Fibroblast of lung (primary cell): ENCODE data around the gene ATP13A1. TPM values are rescaled to one million over a fixed set of nuclear protein-coding genes. Genes with fewer than 3 reads are reported as not detected.
"Not testable (repeated sequence)": the region's sequence is repeated elsewhere in the genome, so short reads cannot be mapped to it uniquely, and the experiment has no call there.

Experiments
- DNase-seq, 2 donors: peaks; one replicate each; pipeline versions ENCODE4 v3.0.0 to v3.0.0-alpha.2; 2010; ENCODE audit warnings: low read depth in 2 of 2
- H2AFZ ChIP-seq: 2 replicates; pipeline ENCODE4 v1.5.1; 2012; ENCODE audit warnings: low read length, control low read depth, inconsistent platforms
- H3K27ac ChIP-seq: 2 replicates; pipeline ENCODE4 v1.5.1; 2011; ENCODE audit warnings: low read length, control low read depth; ENCODE audit not compliant: insufficient read depth
- H3K27me3 ChIP-seq: 2 replicates; pipeline ENCODE4 v1.5.1; 2011; ENCODE audit warnings: mild to moderate bottlenecking, low read length; ENCODE audit not compliant: control insufficient read depth, insufficient read depth
- H3K36me3 ChIP-seq: 2 replicates; pipeline ENCODE4 v1.5.1; 2011; ENCODE audit warnings: low read length; ENCODE audit not compliant: control insufficient read depth, insufficient read depth
- H3K4me1 ChIP-seq: 2 replicates; pipeline ENCODE4 v1.5.1; 2011; ENCODE audit warnings: low read length; ENCODE audit not compliant: control insufficient read depth, insufficient read depth; ENCODE audit errors: extremely low read depth
- H3K4me2 ChIP-seq: 2 replicates; pipeline ENCODE4 v1.5.1; 2011; ENCODE audit warnings: low read length, control low read depth; ENCODE audit not compliant: insufficient read depth; ENCODE audit errors: extremely low read depth
- H3K4me3 ChIP-seq, 4 experiments: fragments of 200-600 bp in 1 of 4; sonication (generic) in 1 of 4; replicated peaks in 1 of 4; 2 replicates each; pipeline ENCODE4 v1.5.1; 2011 to 2016; ENCODE audit warnings: low read length in 4 of 4, low read depth in 3 of 4, mild to moderate bottlenecking in 3 of 4, control low read depth in 2 of 4, inconsistent platforms in 1 of 4, mixed read lengths in 1 of 4; ENCODE audit not compliant: insufficient read depth in 1 of 4; ENCODE audit errors: control extremely low read depth in 1 of 4
- H3K79me2 ChIP-seq: 2 replicates; pipeline ENCODE4 v1.5.1; 2012; ENCODE audit warnings: mild to moderate bottlenecking, low read length, inconsistent platforms; ENCODE audit not compliant: control insufficient read depth, insufficient read depth
- H3K9ac ChIP-seq: 2 replicates; pipeline ENCODE4 v1.5.1; 2011; ENCODE audit warnings: mild to moderate bottlenecking, low read length, control low read depth; ENCODE audit not compliant: insufficient read depth
- H3K9me3 ChIP-seq: 2 replicates; pipeline ENCODE4 v1.5.1; 2012; ENCODE audit warnings: low read depth, low read length; ENCODE audit not compliant: control insufficient read depth, insufficient read depth
- H4K20me1 ChIP-seq: 2 replicates; pipeline ENCODE4 v1.5.1; 2011; ENCODE audit warnings: low read length; ENCODE audit not compliant: control insufficient read depth, insufficient read depth; ENCODE audit errors: extremely low read depth
- CTCF ChIP-seq, 2 donors: IDR thresholded peaks in 1 of 2; conservative IDR thresholded peaks in 1 of 2; 1 replicate in 1 of 2; 2 replicates in 1 of 2; pipeline ENCODE4 v1.5.1; 2011 to 2012; ENCODE audit warnings: low read length in 2 of 2, control low read depth in 1 of 2, inconsistent platforms in 1 of 2, low read depth in 1 of 2, mild to moderate bottlenecking in 1 of 2
- EZH2 ChIP-seq: IDR thresholded peaks from 2 replicates; pipeline ENCODE4 v1.5.1; 2012; ENCODE audit warnings: low read length, control low read depth, mild to moderate bottlenecking; ENCODE audit errors: missing control alignments
- polyA plus RNA-seq, 2 donors: library from polyadenylated mRNA; depleted of rRNA in 1 of 2; stranded (reverse) in 1 of 2; unstranded in 1 of 2; fragments of >200 nt; gene quantifications; 2 replicates each; pipeline ENCODE4 v1.2.1, GENCODE V29; 2011 to 2012; ENCODE audit warnings: missing spikeins in 1 of 2
- total RNA-seq: library from RNA; depleted of rRNA; stranded (reverse); fragments of >200 nt; gene quantifications from 2 replicates; pipeline ENCODE4 v1.2.1, GENCODE V29; 2014

The ATP13A1 gene
- total and polyA plus RNA-seq, 2 donors (not counting 1 experiment from before 2014, with no cell fraction given): 8.5 to 25.4 TPM

GRCh38 chr19:19710506-19710905, 47.0 kb upstream of the ATP13A1 start:
- Histone ChIP-seq H2AFZ (no peak overlapping the region), H3K36me3 (peaks cover 4% of the 10 kb centered on the region), H3K27ac (no peak overlapping the region), H3K9me3 (peaks cover 11% of the 10 kb centered on the region), H3K4me1 (no peaks in the 10 kb centered on the region), H3K27me3 (no peaks in the 10 kb centered on the region), H3K4me2 (no peak overlapping the region), H4K20me1 (no peaks in the 10 kb centered on the region), H3K79me2 (no peaks in the 10 kb centered on the region), H3K9ac (no peak overlapping the region), H3K4me3 (no peak overlapping the region)
- TF ChIP-seq CTCF (conservative IDR thresholded peaks at IDR 0.05 in 1 of 2, IDR thresholded peaks at IDR 0.05 in 1 of 2; ENCODE audit: low read depth in 1 of 2, low read length in 2 of 2): no peak
- no peak for TF ChIP-seq EZH2
- no peak for DNase-seq

- Histone ChIP-seq H3K36me3 (no peaks in the 10 kb centered on the region), H3K4me3 (no peak overlapping the region), H3K9me3 (peaks cover 4% of the 10 kb centered on the region), H3K79me2 (no peaks in the 10 kb centered on the region), H3K27me3 (no peaks in the 10 kb centered on the region), H2AFZ (no peak overlapping the region), H3K4me1 (no peaks in the 10 kb centered on the region), H3K9ac (no peak overlapping the region), H4K20me1 (no peaks in the 10 kb centered on the region), H3K27ac (no peak overlapping the region), H3K4me2 (no peak overlapping the region)
- TF ChIP-seq CTCF (conservative IDR thresholded peaks at IDR 0.05 in 1 of 2, IDR thresholded peaks at IDR 0.05 in 1 of 2; ENCODE audit: low read depth in 1 of 2, low read length in 2 of 2): no peak
- no peak for TF ChIP-seq EZH2
- no peak for DNase-seq
Observed at GRCh38 chr19:19704836-19705235, 41.4 kb upstream of the ATP13A1 start.

- H3K4me1 ChIP-seq, H3K36me3 ChIP-seq, H4K20me1 ChIP-seq, H3K4me2 ChIP-seq, H3K9me3 ChIP-seq, H3K27ac ChIP-seq, H3K4me3 ChIP-seq, H2AFZ ChIP-seq, H3K27me3 ChIP-seq, H3K9ac ChIP-seq, DNase-seq, H3K79me2 ChIP-seq: not testable (repeated sequence)
Observed at GRCh38 chr19:19700493-19700892, 37.0 kb upstream of the ATP13A1 start.
